ENCODE measurements around the gene RHOG.
"Not testable (repeated sequence)": the region's sequence is repeated elsewhere in the genome, so short reads cannot be mapped to it uniquely, and the experiment has no call there.

Gene RHOG

DNA sequence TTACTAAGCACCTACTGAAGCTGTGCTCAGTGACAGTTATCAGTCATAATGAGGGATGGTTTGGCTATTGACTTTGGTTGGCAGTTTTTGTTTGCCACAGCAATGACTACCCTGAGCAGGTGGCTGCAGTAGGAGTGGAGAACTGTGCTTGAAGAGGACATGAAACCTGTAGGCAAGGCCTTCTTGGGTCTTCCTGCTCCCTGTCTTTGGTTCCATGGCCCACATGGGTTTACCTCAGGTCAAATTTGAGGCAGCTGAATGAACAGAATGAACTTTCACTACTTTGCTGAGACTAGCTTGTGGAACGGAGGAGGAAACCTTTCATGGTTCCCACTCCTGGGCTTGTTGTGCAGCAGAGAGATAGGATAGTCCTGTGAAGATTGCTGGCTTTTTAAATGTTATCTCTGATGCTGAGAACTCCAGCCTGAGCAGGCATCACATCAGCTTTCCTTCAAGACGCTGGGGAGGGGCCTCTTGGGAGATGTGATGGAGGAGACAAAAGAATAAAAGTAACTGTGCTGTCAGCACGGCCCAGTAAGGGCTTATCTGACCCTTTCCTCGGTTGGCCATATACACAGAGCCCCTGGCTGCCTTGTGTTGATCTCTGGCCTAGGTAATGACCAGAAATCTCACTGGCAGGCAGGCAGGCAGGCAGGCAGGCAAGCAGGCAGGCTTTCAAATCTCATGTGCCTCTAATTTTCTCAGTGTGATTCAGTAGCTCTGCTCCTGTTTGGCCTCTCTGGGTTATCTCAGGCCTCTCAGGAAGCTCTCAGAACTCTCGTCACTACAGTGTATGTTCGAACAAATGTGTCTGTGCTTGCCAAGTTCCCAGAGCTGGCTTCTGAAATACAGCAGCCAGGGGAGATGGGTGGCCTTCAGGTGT is 26.7 kb upstream of the RHOG start:
- Histone ChIP-seq H3K9me3 (ENCODE audit: control insufficient read depth, insufficient read depth, low read length) (no peaks in the 10 kb centered on the region), H3K36me3 (ENCODE audit: insufficient read depth, low read length) (no peaks in the 10 kb centered on the region), H3K4me1 (ENCODE audit: insufficient read depth, low read length) (peaks cover 17% of the 10 kb centered on the region), H3K9ac (ENCODE audit: low read depth, low read length) (no peak overlapping the region)

- no peak overlapping the region for H3K9ac ChIP-seq (ENCODE audit: low read depth, low read length)
- H3K9me3 ChIP-seq (ENCODE audit: control insufficient read depth, insufficient read depth, low read length) = no peaks in the 10 kb centered on the region
- peaks cover 22% of the 10 kb centered on the region for H3K4me1 ChIP-seq (ENCODE audit: insufficient read depth, low read length)
- H3K36me3 ChIP-seq (ENCODE audit: insufficient read depth, low read length) = no peaks in the 10 kb centered on the region
Measured at GRCh38 chr11:3866836-3867208, 26.1 kb upstream of the RHOG start.

GRCh38 chr11:3866206-3866605 is 25.4 kb upstream of the RHOG start:
- Histone ChIP-seq H3K9me3 (ENCODE audit: control insufficient read depth, insufficient read depth, low read length) (no peaks in the 10 kb centered on the region), H3K36me3 (ENCODE audit: insufficient read depth, low read length) (no peaks in the 10 kb centered on the region), H3K4me1 (ENCODE audit: insufficient read depth, low read length) (peaks cover 26% of the 10 kb centered on the region), H3K9ac (ENCODE audit: low read depth, low read length) (no peak overlapping the region)

- Histone ChIP-seq H3K9ac (ENCODE audit: low read depth, low read length) (no peak overlapping the region), H3K36me3 (ENCODE audit: insufficient read depth, low read length) (no peaks in the 10 kb centered on the region), H3K9me3 (ENCODE audit: control insufficient read depth, insufficient read depth, low read length) (no peaks in the 10 kb centered on the region), H3K4me1 (ENCODE audit: insufficient read depth, low read length) (peaks cover 31% of the 10 kb centered on the region)
Measured at GRCh38 chr11:3865388-3866193, 24.8 kb upstream of the RHOG start.

DNA sequence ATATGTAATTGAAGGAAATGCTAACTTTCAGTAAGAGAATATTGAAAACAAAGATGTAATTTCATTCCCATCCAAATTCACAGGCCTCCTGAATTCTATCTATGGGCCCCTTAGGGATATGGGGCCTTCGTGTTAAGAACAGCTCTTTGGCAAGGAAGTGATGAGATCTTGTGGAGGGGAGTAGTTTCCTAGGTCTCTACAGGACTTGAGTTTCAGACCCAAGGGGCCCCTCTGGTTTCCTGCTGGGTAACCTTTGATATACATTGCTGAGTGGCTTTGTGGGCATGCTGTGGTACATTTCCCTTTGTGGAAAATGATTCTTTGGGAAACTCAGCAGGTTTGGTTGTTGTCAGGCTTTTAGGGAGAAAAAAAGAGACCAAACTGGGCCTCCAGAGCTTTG is 20.9 kb upstream of the RHOG start:
- no peaks in the 10 kb centered on the region for H3K36me3 ChIP-seq (ENCODE audit: insufficient read depth, low read length)
- no peaks in the 10 kb centered on the region for H3K9me3 ChIP-seq (ENCODE audit: control insufficient read depth, insufficient read depth, low read length)
- peaks cover 40% of the 10 kb centered on the region for H3K4me1 ChIP-seq (ENCODE audit: insufficient read depth, low read length)
- H3K9ac ChIP-seq (ENCODE audit: low read depth, low read length) = no peak overlapping the region

DNA sequence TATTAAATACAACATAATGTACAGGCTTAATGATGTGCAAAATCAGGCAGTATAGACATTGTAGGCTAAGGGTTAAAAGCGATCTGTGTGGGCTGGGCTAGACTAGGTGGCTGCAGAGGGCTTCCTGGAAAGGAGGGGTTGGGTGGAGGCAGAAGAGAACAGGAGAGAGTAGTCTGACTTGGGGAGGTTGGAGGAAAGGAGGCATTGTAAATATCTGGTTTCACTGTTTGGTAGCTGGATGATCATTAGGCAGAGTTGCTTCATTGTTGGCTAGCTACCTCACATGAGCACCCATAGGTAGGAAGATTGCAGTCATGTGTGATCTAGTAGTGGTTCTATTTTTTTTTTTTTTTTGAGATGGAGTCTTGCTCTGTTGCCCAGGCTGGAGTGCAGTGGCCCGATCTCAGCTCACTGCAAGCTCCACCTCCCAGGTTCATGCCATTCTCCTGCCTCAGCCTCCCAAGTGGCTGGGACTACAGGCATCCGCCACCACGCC is 20.2 kb upstream of the RHOG start:
- H3K9me3 ChIP-seq (ENCODE audit: control insufficient read depth, insufficient read depth, low read length); H3K9ac ChIP-seq (ENCODE audit: low read depth, low read length); H3K36me3 ChIP-seq (ENCODE audit: insufficient read depth, low read length): not testable (repeated sequence)
- peaks cover 40% of the 10 kb centered on the region for H3K4me1 ChIP-seq (ENCODE audit: insufficient read depth, low read length)

- no peaks in the 10 kb centered on the region for H3K36me3 ChIP-seq (ENCODE audit: insufficient read depth, low read length)
- no peak overlapping the region for H3K9ac ChIP-seq (ENCODE audit: low read depth, low read length)
- H3K9me3 ChIP-seq (ENCODE audit: control insufficient read depth, insufficient read depth, low read length) = no peaks in the 10 kb centered on the region
- H3K4me1 ChIP-seq (ENCODE audit: insufficient read depth, low read length) = peaks cover 34% of the 10 kb centered on the region
Measured at GRCh38 chr11:3860375-3860774, 19.6 kb upstream of the RHOG start.

GRCh38 chr11:3859373-3859881 is 18.7 kb upstream of the RHOG start:
- Histone ChIP-seq H3K9ac (ENCODE audit: low read depth, low read length) (no peak overlapping the region), H3K36me3 (ENCODE audit: insufficient read depth, low read length) (no peaks in the 10 kb centered on the region), H3K9me3 (ENCODE audit: control insufficient read depth, insufficient read depth, low read length) (no peaks in the 10 kb centered on the region), H3K4me1 (ENCODE audit: insufficient read depth, low read length) (peaks cover 36% of the 10 kb centered on the region)

- H3K9me3 ChIP-seq (ENCODE audit: control insufficient read depth, insufficient read depth, low read length) = no peaks in the 10 kb centered on the region
- peaks cover 43% of the 10 kb centered on the region for H3K4me1 ChIP-seq (ENCODE audit: insufficient read depth, low read length)
- no peaks in the 10 kb centered on the region for H3K36me3 ChIP-seq (ENCODE audit: insufficient read depth, low read length)
- H3K9ac ChIP-seq (ENCODE audit: low read depth, low read length) = no peak overlapping the region
Measured at GRCh38 chr11:3857628-3858027, 16.9 kb upstream of the RHOG start.

GRCh38 chr11:3856856-3857553 is 16.2 kb upstream of the RHOG start:
- peaks cover 39% of the 10 kb centered on the region for H3K4me1 ChIP-seq (ENCODE audit: insufficient read depth, low read length)
- H3K9ac ChIP-seq (ENCODE audit: low read depth, low read length) = peak overlapping the region; percentile 85; the same call in 1 of the 2 replicates
- no peaks in the 10 kb centered on the region for H3K36me3 ChIP-seq (ENCODE audit: insufficient read depth, low read length)
- H3K9me3 ChIP-seq (ENCODE audit: control insufficient read depth, insufficient read depth, low read length) = no peaks in the 10 kb centered on the region

DNA sequence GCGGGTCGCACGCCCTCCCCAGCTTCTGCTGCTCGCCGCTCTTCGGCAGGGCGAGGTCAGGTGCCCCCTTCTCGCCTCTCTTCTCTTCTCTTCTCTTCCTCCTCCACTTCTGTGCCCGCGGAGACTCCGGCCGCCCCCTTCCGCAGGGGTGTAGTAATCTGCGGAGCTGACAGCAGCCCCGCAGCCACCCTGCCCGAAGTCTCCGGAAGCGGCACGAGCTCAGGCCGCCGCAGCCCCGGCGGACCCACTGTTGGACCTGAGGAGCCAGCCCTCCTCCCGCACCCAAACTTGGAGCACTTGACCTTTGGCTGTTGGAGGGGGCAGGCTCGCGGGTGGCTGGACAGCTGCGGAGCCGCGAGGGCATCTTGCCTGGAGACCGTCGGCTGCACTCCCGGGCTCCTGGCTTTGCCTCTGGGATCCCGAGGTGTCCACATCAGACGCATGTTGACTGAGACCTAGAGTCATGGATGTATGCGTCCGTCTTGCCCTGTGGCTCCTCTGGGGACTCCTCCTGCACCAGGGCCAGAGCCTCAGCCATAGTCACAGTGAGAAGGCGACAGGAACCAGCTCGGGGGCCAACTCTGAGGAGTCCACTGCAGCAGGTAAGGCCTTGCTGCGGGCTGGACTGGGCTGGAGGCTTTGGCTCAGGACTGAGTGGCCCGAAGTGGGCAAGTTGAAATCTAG is 15.2 kb upstream of the RHOG start:
- Histone ChIP-seq H3K9me3 (ENCODE audit: control insufficient read depth, insufficient read depth, low read length) (no peaks in the 10 kb centered on the region), H3K9ac (ENCODE audit: low read depth, low read length) (peak overlapping the region; percentile 85), H3K4me1 (ENCODE audit: insufficient read depth, low read length) (peaks cover 32% of the 10 kb centered on the region), H3K36me3 (ENCODE audit: insufficient read depth, low read length) (no peaks in the 10 kb centered on the region)

DNA sequence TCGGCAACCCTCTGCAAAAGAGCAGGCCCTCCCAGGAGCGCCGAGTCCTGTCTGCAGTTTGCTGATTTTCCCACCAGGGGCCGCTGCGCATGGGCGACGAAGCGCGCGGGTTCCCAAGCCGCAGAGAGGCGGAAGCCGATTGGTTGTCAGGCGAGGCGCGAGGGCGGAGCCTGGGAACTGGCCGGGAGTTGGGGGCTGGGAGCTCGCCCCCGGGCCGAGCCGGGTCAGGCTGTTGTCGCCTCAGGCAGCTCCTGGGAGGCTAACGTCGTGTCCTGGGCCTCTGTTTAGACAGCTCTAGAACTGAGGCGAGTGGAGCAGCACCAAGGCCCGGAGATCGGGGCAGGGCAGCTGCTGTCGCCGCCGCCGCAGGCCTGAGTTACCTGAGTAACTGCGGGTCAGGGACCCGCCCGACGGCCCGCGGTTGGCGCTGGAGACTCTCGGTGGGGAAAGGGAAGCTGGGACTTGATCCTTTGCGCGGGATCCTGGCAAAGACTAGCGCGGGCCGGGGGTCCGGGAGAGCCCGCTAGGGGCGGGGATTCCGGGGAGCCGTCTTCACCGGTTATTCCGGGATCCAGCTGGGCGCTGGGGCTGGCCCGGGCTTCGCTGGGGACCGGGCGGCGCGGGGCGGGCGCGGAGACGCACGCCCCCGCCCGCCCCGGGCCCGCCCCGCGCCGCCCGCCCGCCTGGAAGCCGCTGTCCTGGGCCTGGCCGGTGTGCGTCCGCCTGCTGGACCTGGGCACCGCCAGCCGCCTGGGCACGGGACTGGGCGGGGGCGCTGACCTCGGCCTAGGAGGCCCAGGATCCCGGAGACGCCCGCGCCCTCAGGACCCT is 14.4 kb upstream of the RHOG start, which contains the start of gene STIM1:
TSS of gene STIM1 (plus strand) at position 688 of the 831 bp plus-strand sequence. CDS start 607 bp downstream, outside the sequence.
- H3K9ac ChIP-seq (ENCODE audit: low read depth, low read length) = peak within 1 kb of the TSS; percentile 95
- H3K36me3 ChIP-seq (ENCODE audit: insufficient read depth, low read length) = no peaks in the 10 kb centered on the region
- H3K9me3 ChIP-seq (ENCODE audit: control insufficient read depth, insufficient read depth, low read length) = no peaks in the 10 kb centered on the region
- H3K4me1 ChIP-seq (ENCODE audit: insufficient read depth, low read length) = peaks cover 25% of the 10 kb centered on the region

DNA sequence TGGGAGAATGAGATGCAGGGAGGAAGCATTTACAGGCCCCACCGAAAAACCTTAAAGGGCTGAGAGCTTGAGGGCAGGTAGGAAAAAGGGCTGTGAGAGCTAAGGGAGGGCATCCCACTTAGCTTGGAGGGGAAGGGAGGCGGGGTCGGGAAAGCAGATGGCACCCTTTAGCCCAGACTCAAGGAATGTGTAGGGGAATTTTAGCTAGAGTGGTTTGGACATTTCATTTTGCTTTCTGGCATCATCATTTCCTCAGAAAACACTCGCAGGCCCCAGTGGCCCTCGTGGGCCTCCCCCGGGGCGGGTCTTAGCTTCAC is 13.9 kb upstream of the RHOG start:
- Histone ChIP-seq H3K9me3 (ENCODE audit: control insufficient read depth, insufficient read depth, low read length) (no peaks in the 10 kb centered on the region), H3K9ac (ENCODE audit: low read depth, low read length) (peak overlapping the region; percentile 95), H3K36me3 (ENCODE audit: insufficient read depth, low read length) (no peaks in the 10 kb centered on the region), H3K4me1 (ENCODE audit: insufficient read depth, low read length) (peaks cover 23% of the 10 kb centered on the region)
